ENCODE measurements around the gene PDGFC. TPM values are rescaled to one million over a fixed set of nuclear protein-coding genes. Genes with fewer than 3 reads are reported as not detected.

Gene PDGFC
- total RNA-seq, 2 experiments from 2014 or later: 0.11 TPM; not detected in 1

DNA sequence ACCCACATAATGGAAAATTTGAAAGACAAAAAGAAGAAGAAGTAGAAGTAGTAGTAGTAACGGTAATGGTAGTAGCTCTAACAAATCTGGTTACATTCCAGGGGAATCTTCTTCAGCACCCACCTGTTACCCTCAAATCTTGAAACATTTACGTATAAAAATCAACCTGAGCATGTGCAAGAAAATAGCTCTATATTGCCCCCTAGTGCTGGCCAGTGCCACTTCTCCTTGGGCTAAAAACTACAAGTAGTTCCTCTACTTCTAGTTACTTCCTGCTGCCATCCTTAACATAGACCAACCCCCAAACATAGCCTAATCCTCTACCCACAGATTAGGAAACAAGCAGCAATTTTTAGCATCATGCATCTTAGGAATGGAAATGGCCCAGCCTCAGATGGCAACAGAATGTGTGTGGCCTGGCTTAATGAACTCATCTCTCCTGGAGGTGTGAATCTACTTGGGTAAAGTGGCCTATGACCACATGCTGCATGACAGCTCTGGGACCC lies 3.1 kb downstream of the PDGFC start:
- Mint-ChIP-seq H3K9me3 (peaks cover 3% of the 10 kb centered on the region), H3K4me3 (no peak overlapping the region), H3K27me3 (peaks cover 42% of the 10 kb centered on the region), H3K4me1 (peaks cover 4% of the 10 kb centered on the region), H3K27ac (no peak overlapping the region), H3K36me3 (no peaks in the 10 kb centered on the region)
- ATAC-seq (ENCODE audit: low read depth) (no peak), DNase-seq (no peak)
- POLR2A ChIA-PET: no interaction called here

GRCh38 chr4:156966836-156967235 lies 4.8 kb downstream of the PDGFC start:
- H3K36me3 Mint-ChIP-seq: no peaks in the 10 kb centered on the region
- H3K9me3 Mint-ChIP-seq: peaks cover 3% of the 10 kb centered on the region
- no peak overlapping the region for H3K4me3 Mint-ChIP-seq
- H3K27ac Mint-ChIP-seq: no peak overlapping the region
- POLR2A ChIA-PET: no interaction called here
- ATAC-seq (ENCODE audit: low read depth): no peak
- peaks cover 4% of the 10 kb centered on the region for H3K4me1 Mint-ChIP-seq
- peaks cover 27% of the 10 kb centered on the region for H3K27me3 Mint-ChIP-seq
- no peak for DNase-seq

DNA sequence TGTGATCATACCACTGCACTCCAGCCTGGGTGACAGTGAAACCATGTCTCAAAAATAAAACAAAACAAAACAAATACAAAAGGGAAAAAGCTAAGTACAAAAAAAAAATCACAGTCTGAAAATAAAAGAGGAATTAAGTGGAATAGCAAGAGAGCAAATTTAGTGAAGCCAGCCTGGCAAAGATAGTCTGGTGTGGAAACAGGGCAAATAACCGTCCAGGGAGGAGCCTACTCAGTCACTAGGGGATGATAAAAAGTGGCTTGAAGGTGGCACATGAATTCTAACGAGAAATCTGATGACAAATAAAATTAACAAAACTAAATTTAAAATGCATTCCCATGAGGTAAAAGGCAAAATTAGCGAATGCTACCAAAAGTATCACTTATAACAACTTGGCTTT lies 8.2 kb downstream of the PDGFC start:
- Mint-ChIP-seq H3K27me3 (peaks cover under 1% of the 10 kb centered on the region), H3K36me3 (no peaks in the 10 kb centered on the region), H3K4me3 (no peak overlapping the region), H3K27ac (no peak overlapping the region), H3K9me3 (no peaks in the 10 kb centered on the region), H3K4me1 (no peaks in the 10 kb centered on the region)
- DNase-seq (no peak), ATAC-seq (ENCODE audit: low read depth) (no peak)
- POLR2A ChIA-PET: no interaction called here

DNA sequence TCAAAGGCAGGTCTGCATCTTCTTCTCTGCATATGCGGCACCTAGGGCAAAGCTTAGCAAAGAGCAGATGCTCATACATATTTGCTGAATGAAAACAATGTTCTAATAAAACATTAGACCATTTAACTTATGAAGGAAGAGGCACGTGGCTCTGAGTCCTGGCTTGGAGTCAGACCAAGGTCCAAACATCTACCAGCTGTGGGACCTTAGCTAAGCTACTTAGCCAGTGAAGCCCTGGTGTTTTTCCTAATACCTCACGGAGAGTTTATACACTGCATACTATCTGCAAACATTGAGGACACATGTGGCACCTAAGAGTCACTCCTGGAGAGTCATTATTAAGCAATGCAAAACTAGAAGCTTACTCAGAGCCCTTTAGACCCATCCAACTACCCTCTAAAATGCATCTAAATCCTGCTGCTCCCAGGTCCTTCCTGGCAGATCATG lies 9.0 kb downstream of the PDGFC start:
- Mint-ChIP-seq H3K4me3 (no peak overlapping the region), H3K36me3 (no peaks in the 10 kb centered on the region), H3K27ac (no peak overlapping the region), H3K27me3 (no peaks in the 10 kb centered on the region), H3K9me3 (no peaks in the 10 kb centered on the region), H3K4me1 (no peaks in the 10 kb centered on the region)
- ATAC-seq (ENCODE audit: low read depth) (no peak), DNase-seq (no peak)
- POLR2A ChIA-PET: no interaction called here

DNA sequence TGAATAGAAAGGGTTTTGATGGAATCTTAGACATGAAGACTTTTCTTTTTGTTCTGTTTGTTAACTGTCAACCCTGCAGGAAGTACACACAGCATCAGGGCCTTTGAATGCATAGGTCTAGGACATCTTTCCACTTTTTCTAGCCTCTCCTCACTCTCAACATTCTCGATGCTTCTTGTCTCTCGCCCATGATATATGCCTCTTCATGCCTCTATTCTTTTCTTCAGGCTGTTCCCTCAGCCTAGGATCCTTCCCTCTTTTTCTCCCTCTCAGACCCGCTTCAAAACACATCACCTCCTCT lies 9.6 kb downstream of the PDGFC start:
- no peak overlapping the region for H3K4me3 Mint-ChIP-seq
- DNase-seq (no peak), ATAC-seq (ENCODE audit: low read depth) (no peak)
- H3K9me3 Mint-ChIP-seq: no peaks in the 10 kb centered on the region
- POLR2A ChIA-PET: no interaction called here
- no peaks in the 10 kb centered on the region for H3K36me3 Mint-ChIP-seq
- no peaks in the 10 kb centered on the region for H3K27me3 Mint-ChIP-seq
- H3K27ac Mint-ChIP-seq: no peak overlapping the region
- no peaks in the 10 kb centered on the region for H3K4me1 Mint-ChIP-seq

- no peak overlapping the region for H3K4me3 Mint-ChIP-seq
- H3K27ac Mint-ChIP-seq: no peak overlapping the region
- no peak for ATAC-seq (ENCODE audit: low read depth)
- no peaks in the 10 kb centered on the region for H3K36me3 Mint-ChIP-seq
- H3K4me1 Mint-ChIP-seq: no peaks in the 10 kb centered on the region
- H3K9me3 Mint-ChIP-seq: no peaks in the 10 kb centered on the region
- POLR2A ChIA-PET: no interaction called here
- no peak for DNase-seq
- H3K27me3 Mint-ChIP-seq: no peaks in the 10 kb centered on the region
Observed at GRCh38 chr4:156961196-156962057, 10.2 kb downstream of the PDGFC start.

DNA sequence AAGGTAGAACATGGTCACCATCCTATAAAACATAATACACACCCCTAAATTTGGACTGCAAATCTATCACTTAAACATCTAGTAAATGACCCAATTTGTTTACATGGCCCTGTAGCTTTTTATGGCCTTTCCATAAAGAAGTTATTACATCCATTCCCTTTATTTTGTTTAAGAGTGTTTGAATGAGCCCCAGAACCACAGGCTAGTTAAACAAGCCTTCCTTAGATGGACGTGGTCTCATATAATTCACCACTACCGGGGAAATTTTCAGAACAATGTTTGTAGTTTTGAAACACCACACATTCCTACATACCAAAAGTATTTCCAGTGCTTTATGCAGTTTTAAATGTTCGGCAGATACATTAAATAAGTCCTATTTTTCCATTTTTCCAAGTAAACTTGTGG lies 12.3 kb downstream of the PDGFC start:
- H3K4me3 Mint-ChIP-seq: no peak overlapping the region
- H3K27me3 Mint-ChIP-seq: no peaks in the 10 kb centered on the region
- POLR2A ChIA-PET: no interaction called here

GRCh38 chr4:156958276-156959074 lies 13.1 kb downstream of the PDGFC start:
- POLR2A ChIA-PET: no interaction called here
- H3K36me3 Mint-ChIP-seq: no peaks in the 10 kb centered on the region

More for the DNA sequence above, 12.3 kb downstream of the PDGFC start:
- Mint-ChIP-seq H3K9me3 (no peaks in the 10 kb centered on the region), H3K27ac (no peak overlapping the region), H3K4me1 (no peaks in the 10 kb centered on the region), H3K36me3 (no peaks in the 10 kb centered on the region)
- ATAC-seq (ENCODE audit: low read depth) (no peak), DNase-seq (no peak)

DNA sequence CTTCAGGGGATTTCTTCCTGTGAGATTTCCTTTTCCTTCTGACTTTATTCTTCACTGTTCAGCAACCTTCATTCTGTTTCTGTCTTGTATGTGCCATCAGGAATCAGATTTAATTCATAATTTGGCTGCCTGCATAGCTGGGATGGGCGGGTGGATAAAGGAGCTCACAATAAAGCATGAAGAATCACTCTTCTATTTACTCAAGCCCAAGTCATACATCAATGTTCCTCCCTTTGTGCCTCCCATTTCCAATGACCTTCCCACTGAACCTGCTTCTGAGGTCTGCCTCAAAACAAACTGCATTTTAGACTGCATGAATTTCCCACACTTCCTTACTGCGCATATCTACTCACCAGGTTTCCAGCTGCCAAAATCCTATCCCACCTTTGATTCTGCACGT lies 14.0 kb downstream of the PDGFC start:
- Mint-ChIP-seq H3K27me3 (no peaks in the 10 kb centered on the region), H3K4me1 (no peaks in the 10 kb centered on the region), H3K4me3 (no peak overlapping the region), H3K27ac (no peak overlapping the region), H3K36me3 (no peaks in the 10 kb centered on the region), H3K9me3 (no peaks in the 10 kb centered on the region)
- POLR2A ChIA-PET: no interaction called here
- DNase-seq (no peak), ATAC-seq (ENCODE audit: low read depth) (no peak)

More at GRCh38 chr4:156958276-156959074, 13.1 kb downstream of the PDGFC start:
- Mint-ChIP-seq H3K4me1 (no peaks in the 10 kb centered on the region), H3K27ac (no peak overlapping the region), H3K9me3 (no peaks in the 10 kb centered on the region), H3K27me3 (no peaks in the 10 kb centered on the region), H3K4me3 (no peak overlapping the region)
- DNase-seq (no peak), ATAC-seq (ENCODE audit: low read depth) (no peak)

- no peaks in the 10 kb centered on the region for H3K4me1 Mint-ChIP-seq
- H3K9me3 Mint-ChIP-seq: no peaks in the 10 kb centered on the region
- H3K27ac Mint-ChIP-seq: no peak overlapping the region
- no peaks in the 10 kb centered on the region for H3K27me3 Mint-ChIP-seq
- no peak for ATAC-seq (ENCODE audit: low read depth)
- POLR2A ChIA-PET: no interaction called here
- DNase-seq: no peak
- no peaks in the 10 kb centered on the region for H3K36me3 Mint-ChIP-seq
- no peak overlapping the region for H3K4me3 Mint-ChIP-seq
Observed at GRCh38 chr4:156956826-156957368, 14.7 kb downstream of the PDGFC start.

DNA sequence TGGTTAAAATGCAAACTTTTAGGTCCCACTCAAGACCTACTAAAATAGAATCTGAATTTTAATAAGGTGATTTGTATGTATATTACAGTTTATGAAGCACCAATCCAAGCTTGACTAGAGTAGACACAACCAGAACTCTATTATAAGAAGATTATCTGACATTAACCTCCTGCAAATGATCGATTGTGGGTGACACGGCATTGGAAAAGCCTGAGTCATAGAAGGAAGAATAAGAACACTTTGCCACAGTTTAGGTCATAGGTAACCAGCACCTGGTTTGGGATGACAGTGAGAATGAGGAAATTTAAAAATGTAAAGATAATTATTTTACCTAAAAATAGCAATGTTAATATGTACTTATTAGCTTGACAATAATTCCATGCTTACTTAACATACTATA lies 15.2 kb downstream of the PDGFC start:
- H3K4me3 Mint-ChIP-seq: no peak overlapping the region
- no peak overlapping the region for H3K27ac Mint-ChIP-seq
- no peaks in the 10 kb centered on the region for H3K36me3 Mint-ChIP-seq
- no peaks in the 10 kb centered on the region for H3K27me3 Mint-ChIP-seq
- H3K9me3 Mint-ChIP-seq: no peaks in the 10 kb centered on the region
- no peaks in the 10 kb centered on the region for H3K4me1 Mint-ChIP-seq
- POLR2A ChIA-PET: no interaction called here
- DNase-seq (no peak), ATAC-seq (ENCODE audit: low read depth) (no peak)

GRCh38 chr4:156954587-156954986 lies 17.0 kb downstream of the PDGFC start:
- H3K27me3 Mint-ChIP-seq: no peaks in the 10 kb centered on the region
- no peaks in the 10 kb centered on the region for H3K9me3 Mint-ChIP-seq
- ATAC-seq (ENCODE audit: low read depth): no peak
- no peaks in the 10 kb centered on the region for H3K36me3 Mint-ChIP-seq
- H3K4me3 Mint-ChIP-seq: no peak overlapping the region
- H3K4me1 Mint-ChIP-seq: no peaks in the 10 kb centered on the region
- DNase-seq: no peak
- POLR2A ChIA-PET: no interaction called here
- no peak overlapping the region for H3K27ac Mint-ChIP-seq

DNA sequence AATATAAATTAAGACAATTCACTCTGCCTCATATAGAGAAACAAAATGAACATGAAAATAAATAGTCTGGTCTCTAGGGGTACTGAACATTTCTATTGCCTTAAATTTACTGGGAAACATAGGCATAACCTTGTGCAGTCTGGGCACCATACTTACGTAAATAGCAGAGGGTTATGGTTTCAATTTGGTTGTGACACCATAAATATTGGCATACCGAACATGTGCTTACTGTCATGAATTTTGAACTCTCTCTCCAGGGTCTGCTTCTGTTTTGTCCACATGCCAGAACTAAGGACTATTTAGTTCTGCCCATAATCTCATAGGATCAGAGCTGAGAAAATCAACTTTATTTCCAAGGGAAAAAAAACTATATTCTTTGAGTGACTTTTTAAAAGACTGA lies 17.6 kb downstream of the PDGFC start:
- H3K27me3 Mint-ChIP-seq: no peaks in the 10 kb centered on the region
- H3K4me3 Mint-ChIP-seq: no peak overlapping the region
- no peak for ATAC-seq (ENCODE audit: low read depth)
- DNase-seq: no peak
- no peaks in the 10 kb centered on the region for H3K4me1 Mint-ChIP-seq
- POLR2A ChIA-PET: no interaction called here
- no peaks in the 10 kb centered on the region for H3K9me3 Mint-ChIP-seq
- no peak overlapping the region for H3K27ac Mint-ChIP-seq
- H3K36me3 Mint-ChIP-seq: no peaks in the 10 kb centered on the region

DNA sequence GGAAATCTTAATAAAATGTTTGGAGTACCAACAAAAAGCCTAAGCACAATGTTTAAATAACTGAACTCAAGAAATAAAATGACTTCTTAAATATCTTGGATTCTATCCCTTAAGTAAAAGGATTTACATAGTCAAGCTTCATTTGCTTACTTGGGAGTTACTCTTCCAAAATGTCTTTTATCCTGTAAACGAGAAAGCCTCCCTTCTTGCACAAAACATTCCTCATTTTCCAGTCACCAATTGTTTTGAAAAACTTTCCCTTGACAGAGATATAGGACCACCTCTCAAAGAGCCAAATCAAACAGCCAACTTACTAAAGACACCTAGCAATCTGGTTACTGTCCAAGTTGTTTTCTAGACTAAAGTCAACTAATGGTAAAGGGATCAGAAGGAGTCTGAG lies 18.6 kb downstream of the PDGFC start:
- Mint-ChIP-seq H3K4me1 (no peaks in the 10 kb centered on the region), H3K27me3 (no peaks in the 10 kb centered on the region), H3K4me3 (no peak overlapping the region), H3K36me3 (no peaks in the 10 kb centered on the region), H3K27ac (no peak overlapping the region), H3K9me3 (no peaks in the 10 kb centered on the region)
- POLR2A ChIA-PET: no interaction called here
- ATAC-seq (ENCODE audit: low read depth): no peak
- DNase-seq: no peak
